ENCODE data around the gene EXOC2. TPM values are rescaled to one million over a fixed set of nuclear protein-coding genes. Genes with fewer than 3 reads are reported as not detected.
"Not testable (repeated sequence)": the region's sequence is repeated elsewhere in the genome, so short reads cannot be mapped to it uniquely, and the experiment has no call there.

The EXOC2 gene
- total RNA-seq, 1 donor from 2014 or later, result 39.7 TPM

DNA sequence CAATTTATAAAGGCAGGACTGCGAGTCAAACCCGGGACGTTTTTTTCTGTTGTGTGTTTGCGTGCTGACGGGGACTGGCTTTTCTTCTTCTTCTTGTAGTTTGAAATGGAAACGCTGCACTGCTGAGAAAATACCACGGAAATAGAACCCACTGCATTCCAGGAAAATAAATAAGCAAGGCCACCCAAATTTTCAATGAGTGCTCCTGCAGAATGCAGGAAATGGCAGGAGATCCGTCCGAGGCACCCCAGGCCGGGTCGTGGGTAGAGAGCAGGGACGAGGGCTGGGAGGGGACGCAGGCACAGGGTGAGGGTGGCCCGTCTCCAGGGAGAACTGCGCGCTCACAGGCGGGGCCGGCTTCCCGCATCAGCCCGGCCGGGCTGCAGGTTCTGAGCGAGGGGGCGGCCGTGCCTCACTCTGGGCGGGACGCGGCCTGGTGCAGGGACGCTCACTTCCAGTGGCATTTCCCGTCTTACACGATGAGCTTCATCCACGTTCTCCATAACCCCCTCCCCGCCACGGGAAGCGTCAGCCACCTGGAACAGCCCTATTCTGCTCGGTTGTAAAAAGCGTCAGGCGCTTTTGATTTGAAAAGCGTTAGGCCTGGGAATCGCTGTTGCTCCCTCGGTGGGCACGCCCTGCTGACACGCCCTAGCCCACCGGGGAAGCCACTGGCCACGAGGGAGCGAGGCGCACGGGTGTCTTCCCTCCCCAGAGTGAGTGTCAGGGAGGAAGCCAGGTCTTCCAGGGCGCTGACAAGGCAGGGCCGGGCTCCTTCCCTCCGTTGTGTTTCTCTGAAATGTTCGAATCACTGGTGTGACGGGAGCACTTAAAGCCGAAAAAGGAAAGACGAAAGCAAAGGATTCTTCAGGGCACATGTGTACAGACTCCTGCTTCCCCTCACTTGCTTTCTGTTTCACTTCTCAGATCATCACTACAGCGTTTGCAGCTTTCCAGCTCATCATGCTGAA, 17.9 kb upstream of the EXOC2 start:
- peak; percentile 72 to 83 for DNase-seq (ENCODE audit: low read depth in 2 of 2)

GRCh38 chr6:709471-710056, 16.6 kb upstream of the EXOC2 start:
- no peak for DNase-seq (ENCODE audit: low read depth in 2 of 2)

DNA sequence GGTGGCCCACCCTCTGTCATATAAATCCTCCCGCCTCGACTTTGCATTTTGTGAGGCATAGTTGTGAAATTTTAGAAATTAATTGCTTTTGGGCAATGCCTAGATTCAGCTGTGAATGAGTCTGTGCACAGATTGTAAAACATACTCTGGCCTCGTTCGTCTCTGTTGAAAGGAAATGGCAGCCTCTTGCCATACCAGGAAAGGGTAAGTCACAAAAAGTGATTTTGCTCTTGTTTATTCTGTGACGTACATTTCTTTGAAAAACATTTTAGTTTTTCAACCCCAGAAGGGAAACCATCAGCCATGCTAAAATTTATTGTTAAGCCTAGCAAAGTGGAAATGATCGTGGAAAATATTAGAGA, 15.3 kb upstream of the EXOC2 start:
- peak in 1 of 2 donors; percentile 58 for DNase-seq (ENCODE audit: low read depth in 2 of 2)

DNA sequence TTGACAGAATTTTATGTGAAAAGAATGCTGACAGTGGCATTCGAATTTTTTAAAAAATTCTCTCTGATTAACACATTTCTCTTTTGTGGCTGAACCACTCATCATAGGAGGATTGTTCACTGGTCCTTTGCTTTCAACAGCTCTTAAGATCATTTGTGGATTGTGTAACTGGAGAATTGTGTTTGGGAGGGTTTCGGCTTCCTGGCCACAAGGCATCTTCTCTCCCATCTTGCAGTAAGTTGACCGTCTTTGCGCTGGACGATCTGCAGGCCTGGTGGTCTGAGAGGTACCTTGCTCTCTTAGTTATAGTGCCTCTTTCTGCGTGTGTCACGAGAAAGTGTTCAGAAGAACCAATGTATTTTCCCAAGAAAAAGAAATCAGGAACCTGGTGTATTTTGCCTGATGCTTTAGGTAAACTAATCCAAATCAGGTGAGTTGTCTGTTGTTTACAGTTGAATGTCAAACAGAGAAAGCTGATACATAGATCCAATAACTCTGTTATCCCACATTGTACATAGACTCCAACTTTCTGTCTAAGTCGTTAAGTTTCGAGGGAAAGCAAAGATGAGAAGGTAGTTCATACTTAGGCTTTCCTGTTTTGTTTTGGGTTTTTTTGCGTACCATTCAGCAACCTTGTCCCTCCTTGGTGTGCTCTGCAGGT, 14.8 kb upstream of the EXOC2 start:
- no peak for DNase-seq (ENCODE audit: low read depth in 2 of 2)

DNA sequence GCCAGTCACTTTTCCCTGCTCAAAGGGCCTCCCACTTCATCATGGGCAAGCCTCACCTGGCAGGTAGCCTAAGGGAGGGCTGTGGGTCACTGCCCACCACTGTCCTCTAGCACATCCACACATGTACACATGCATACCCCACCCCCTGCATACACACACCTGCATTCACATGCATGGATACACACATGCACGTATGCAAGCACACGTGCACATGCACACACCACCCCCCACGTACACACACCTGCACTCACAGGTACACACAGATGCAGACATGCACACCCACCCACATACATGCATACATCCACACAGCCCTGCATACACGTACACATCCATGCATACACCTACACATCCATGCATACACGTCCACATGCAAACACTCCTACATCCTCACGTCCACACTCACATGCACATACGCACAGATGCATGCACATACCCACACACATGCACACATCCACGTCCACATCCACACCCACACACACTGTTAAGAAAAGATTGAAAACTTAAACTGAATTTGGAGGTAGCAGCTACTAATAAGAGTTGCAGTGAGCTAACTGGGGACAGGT, 14.0 kb upstream of the EXOC2 start:
- DNase-seq (ENCODE audit: low read depth in 2 of 2), result no peak

DNA sequence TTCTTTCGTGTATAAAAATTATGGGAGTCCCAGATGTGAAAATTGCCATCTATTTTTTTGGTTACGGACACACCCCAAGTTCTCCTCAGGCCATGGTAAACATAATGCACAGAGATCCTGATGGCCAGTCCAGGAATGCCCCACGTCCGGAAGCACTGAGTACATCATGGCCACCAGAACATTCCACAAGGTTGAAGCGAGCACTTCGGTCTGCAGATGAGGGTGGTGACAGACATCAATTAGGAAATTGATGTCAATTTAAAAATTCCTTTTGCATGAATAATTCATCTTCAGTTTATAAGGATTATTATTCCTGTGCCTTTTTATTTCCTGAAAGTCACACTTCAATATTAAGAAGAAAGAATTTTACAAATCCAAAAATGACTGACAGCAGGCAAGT, 13.2 kb upstream of the EXOC2 start:
- peak; percentile 58 to 71 for DNase-seq (ENCODE audit: low read depth in 2 of 2)

GRCh38 chr6:705047-705446, 12.1 kb upstream of the EXOC2 start:
- no peak for DNase-seq (ENCODE audit: low read depth in 2 of 2)

DNA sequence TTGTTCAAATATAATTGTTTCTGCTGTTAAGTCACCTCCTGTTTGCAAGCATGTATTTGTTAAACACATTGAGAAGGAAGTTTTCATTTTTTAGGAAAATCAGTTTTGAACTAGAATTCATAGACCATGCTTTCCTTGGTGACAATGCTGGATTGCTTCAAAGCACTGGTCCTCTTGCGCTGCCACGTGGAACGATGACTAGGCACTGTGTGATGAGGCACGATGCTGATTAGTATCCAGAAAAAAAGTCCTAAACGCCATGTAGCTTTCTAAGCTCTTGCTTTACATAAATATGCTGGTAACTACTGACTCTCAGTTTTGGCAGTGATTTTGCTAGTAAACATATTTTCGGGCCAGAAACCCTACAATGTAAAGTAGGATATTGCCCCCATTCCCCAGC, 11.1 kb upstream of the EXOC2 start:
- peak in 1 of 2 donors; percentile 58 for DNase-seq (ENCODE audit: low read depth in 2 of 2)

DNA sequence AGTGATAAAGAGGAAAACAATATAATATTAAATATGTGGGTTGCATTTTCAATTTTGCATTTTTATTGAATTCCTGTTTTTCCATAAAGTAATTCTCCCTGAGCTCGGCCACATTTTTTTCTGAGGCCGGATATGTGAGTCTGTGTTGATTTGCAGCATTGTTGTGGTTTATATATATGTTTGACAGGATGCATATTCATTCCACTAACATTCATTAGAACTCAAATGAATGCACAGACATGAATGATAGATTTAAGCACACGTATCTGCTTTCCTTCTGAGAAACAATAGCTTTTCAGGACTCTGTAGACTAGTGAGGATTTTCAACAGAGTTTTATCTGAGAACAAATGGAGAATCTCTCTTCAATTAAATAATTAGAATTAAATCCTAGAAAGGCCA, 10.6 kb upstream of the EXOC2 start:
- peak in 1 of 2 donors; percentile 67 for DNase-seq (ENCODE audit: low read depth in 2 of 2)

DNA sequence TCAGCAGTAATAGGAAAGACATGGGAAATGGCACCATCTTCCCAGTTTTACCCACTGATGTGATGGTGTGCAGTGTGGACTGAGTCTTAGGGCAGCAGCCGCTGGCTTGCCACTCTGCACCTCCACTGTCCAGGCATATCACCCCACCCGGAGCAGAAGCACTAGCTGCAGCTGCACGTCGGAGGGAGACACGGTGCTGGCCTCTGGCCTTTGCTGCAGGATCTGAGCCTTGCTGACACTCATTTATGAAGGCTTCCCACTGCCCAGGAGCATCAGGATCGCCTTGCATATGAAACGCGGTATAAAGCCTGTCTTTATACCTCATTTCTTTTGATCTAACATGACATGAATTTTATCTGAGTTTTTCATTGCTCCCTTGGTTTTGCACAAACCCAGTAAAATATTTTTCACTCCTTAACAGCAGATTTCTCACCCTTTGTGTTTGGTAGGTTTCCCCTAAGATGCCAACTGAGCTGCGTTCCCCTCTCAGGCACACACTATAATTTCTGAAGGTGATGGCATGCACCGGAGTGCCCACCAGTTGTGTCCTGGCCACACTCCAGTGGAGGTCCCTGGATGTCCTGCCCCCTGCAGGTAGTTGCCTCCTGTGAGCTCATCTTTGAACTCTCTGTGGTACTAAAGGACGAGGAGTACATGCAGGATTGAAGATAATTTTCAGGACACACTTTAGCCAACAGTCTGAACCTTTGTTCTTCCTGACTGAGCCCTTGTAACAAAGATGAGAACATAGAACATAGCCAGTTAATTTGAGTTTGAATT, 9.0 kb upstream of the EXOC2 start:
- DNase-seq (ENCODE audit: low read depth in 2 of 2), result no peak

DNA sequence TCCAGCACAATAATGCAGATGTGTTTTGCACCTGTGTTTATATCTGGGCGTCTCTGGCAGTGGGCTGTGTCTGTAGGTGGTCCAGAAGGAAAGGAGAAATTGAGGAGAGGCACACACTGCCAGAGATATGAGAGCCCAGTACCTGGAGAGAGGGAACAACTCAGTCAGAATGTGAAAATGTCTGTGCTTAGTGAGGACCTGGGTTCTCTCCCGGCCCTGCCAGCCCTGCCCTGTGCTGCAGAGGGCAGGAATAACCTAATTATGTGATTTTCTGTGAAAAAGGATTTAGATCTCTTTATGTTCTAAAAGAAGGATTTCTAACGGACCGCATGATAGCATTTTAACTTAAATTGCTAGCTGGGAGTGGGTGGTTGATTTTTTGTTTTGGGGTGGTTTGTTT, 8.3 kb upstream of the EXOC2 start:
- no peak for DNase-seq (ENCODE audit: low read depth in 2 of 2)

GRCh38 chr6:700490-700889, 7.6 kb upstream of the EXOC2 start:
- no peak for DNase-seq (ENCODE audit: low read depth in 2 of 2)

DNA sequence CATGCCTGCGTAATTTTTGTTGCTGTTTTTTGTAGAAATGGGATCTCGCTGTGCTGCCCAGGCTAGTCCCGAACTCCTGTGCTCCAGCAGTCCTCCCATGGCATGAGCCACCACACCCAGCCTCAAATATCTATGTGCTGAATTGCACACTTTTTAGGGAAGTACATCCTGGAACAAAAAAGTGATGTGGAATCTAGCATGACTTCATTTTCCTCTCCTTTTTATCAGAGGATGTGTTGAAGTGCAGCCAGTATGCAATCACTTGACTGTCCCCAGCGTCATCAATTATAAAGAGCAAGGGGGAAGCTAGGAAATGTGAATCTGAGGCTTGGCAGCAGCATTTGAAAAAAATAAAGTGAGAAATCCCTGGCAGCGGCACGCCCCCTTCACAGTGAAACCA, 6.4 kb upstream of the EXOC2 start:
- peak; percentile 50 to 88 for DNase-seq (ENCODE audit: low read depth in 2 of 2)

DNA sequence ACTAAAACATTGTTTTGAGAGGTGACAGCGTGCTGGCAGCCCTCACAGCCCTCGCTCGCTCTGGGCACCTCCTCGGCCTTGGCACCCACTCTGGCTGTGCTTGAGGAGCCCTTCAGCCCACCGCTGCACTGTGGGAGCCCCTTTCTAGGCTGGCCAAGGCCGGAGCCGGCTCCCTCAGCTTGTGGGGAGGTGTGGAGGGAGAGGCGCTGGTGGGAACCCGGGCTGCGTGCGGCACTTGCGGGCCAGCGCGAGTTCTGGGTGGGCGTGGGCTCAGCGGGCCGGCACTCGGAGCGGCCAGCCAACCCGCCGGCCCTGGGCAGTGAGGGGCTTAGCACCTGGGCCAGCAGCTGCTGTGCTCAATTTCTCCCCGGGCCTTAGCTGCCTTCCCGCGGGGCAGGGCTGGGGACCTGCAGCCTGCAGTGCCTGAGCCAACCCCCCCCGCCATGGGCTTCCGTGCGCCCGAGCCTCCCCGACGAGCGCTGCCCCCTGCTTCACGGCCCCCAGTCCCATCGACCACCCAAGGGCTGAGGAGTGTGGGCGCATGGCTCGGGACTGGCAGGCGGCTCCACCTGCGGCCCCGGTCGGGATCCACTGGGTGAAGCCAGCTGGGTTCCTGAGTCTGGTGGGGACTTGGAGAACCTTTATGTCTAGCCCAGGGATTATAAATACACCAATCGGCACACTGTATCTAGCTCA, 1.6 kb upstream of the EXOC2 start:
- not testable (repeated sequence) for DNase-seq (ENCODE audit: low read depth in 2 of 2)

- DNase-seq (ENCODE audit: low read depth in 2 of 2), result no peak
Observed at GRCh38 chr6:693723-694009, 727 bp upstream of the EXOC2 start.

- peak; percentile 56 to 66 for DNase-seq (ENCODE audit: low read depth in 2 of 2)
Observed at GRCh38 chr6:692356-692851, 535 bp downstream of the EXOC2 start.

GRCh38 chr6:689223-689622, 3.7 kb downstream of the EXOC2 start:
- no peak for DNase-seq (ENCODE audit: low read depth in 2 of 2)

DNA sequence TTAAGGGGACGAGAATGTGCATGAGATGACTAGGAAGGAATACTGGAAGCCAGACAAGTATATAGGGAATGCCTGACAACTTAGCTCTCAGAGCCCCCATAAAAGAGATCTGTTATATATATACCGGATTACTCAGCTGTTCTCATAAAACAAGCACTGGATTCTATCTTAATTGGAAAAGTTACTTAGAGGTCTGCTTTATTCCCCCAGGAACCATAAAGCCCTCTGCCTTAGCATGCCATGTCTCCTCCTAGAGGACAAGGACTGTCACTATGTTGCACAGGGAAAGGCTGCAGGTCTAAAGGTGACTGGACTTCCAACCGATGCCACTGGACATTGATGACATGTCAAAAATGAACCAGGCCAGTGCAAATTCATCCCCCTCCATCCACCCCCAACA, 6.4 kb downstream of the EXOC2 start:
- no peak for DNase-seq (ENCODE audit: low read depth in 2 of 2)

DNA sequence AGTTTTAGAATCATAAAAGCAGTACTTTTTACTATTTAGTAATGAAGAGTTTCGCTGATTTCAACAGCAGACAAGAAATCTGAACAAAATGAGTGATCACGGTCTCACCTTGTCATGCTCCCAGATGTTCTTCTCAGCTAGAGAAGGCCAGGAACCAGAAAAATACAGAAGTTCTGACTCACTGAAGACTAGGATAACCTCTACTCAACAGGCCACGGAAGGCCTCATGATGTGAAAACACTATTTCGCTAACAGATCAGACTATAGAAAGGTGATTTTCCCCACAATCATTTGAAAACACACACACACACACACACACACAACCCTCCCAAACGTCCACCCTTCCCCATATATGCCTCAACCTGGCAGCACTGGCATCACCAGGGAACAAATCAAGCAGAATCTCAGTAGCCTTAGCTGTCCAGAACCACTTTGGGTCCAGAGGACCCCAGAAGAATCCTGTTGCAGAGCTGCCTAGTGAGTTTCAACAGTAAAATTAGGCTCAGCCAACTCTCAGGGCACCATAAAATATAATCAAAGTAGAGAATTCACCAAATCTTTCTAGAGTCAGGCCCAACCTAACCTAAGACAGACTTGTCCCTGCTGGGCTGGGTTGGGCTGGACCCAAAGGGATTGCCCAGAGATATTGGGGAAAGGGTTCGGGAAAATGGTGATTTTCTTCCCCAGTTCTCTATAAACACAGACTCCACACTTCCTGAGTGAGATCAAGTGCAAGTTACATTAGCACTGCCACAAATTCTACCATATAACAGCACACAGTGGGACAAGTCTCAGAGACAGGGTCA, 7.9 kb downstream of the EXOC2 start:
- peak in 1 of 2 donors; percentile 70 for DNase-seq (ENCODE audit: low read depth in 2 of 2)

All from lung microvascular endothelial cell (primary cell).